GM23338 (cell line): ENCODE data around the gene CDH4. TPM values are rescaled to one million over a fixed set of nuclear protein-coding genes. Genes with fewer than 3 reads are reported as not detected.

Experiments
- ATAC-seq: fragments of 200-7000 bp; cut with Tn5 transposase; 3 replicates; pipeline ENCODE4 v1.9.1; 2020
- DNase-seq: peaks from one replicate; pipeline ENCODE4 v3.0.0-alpha.2; 2015; ENCODE audit warnings: low spot score
- H2AFZ ChIP-seq: fragments of 200-600 bp; sonication (generic); 2 replicates; pipeline ENCODE4 v1.8.0; 2016; ENCODE audit warnings: antibody characterized with exemption, mild to moderate bottlenecking, moderate library complexity
- H3F3A ChIP-seq: fragments of 200-600 bp; sonication (generic); replicated peaks from 2 replicates; pipeline ENCODE4 v1.8.0; 2017; ENCODE audit warnings: antibody characterized with exemption, mixed run types, low read depth
- H3K27ac ChIP-seq: fragments of 200-600 bp; sonication (generic); 2 replicates; pipeline ENCODE4 v1.6.1; 2016; ENCODE audit warnings: low read depth
- H3K27me3 ChIP-seq: fragments of 200-600 bp; sonication (generic); 2 replicates; pipeline ENCODE4 v1.8.0; 2016; ENCODE audit warnings: mild to moderate bottlenecking, mixed run types, moderate library complexity; ENCODE audit not compliant: insufficient read depth
- H3K36me3 ChIP-seq: fragments of 200-600 bp; sonication (generic); 2 replicates; pipeline ENCODE4 v1.8.0; 2016; ENCODE audit warnings: mild to moderate bottlenecking; ENCODE audit not compliant: insufficient read depth
- H3K4me1 ChIP-seq: fragments of 200-600 bp; sonication (generic); 2 replicates; pipeline ENCODE4 v1.8.0; 2016; ENCODE audit warnings: mild to moderate bottlenecking, moderate library complexity; ENCODE audit not compliant: insufficient read depth
- H3K4me2 ChIP-seq: fragments of 200-600 bp; sonication (generic); 2 replicates; pipeline ENCODE4 v1.7.1; 2017; ENCODE audit warnings: mixed run types
- H3K4me3 ChIP-seq: fragments of 200-600 bp; sonication (generic); 2 replicates; pipeline ENCODE4 v1.6.1; 2016; ENCODE audit warnings: mixed run types
- H3K79me2 ChIP-seq: fragments of 200-600 bp; sonication (generic); replicated peaks from 2 replicates; pipeline ENCODE4 v1.8.0; 2017; ENCODE audit warnings: mild to moderate bottlenecking; ENCODE audit not compliant: insufficient read depth
- H3K9me2 ChIP-seq: fragments of 200-600 bp; sonication (generic); 2 replicates; pipeline ENCODE4 v1.8.0; 2017; ENCODE audit not compliant: insufficient read depth
- H4K20me1 ChIP-seq: fragments of 200-600 bp; sonication (generic); replicated peaks from 2 replicates; pipeline ENCODE4 v1.8.0; 2017; ENCODE audit warnings: mild to moderate bottlenecking; ENCODE audit not compliant: insufficient read depth
- H3K27ac Mint-ChIP-seq: 2 replicates; pipeline ENCODE4 v1.8.0; 2020; ENCODE audit warnings: inconsistent platforms, mild to moderate bottlenecking, moderate library complexity, mixed read lengths
- H3K27me3 Mint-ChIP-seq: 3 replicates; pipeline ENCODE4 v1.8.0; 2022; ENCODE audit warnings: low read depth, mild to moderate bottlenecking, moderate library complexity, mixed read lengths, inconsistent platforms; ENCODE audit not compliant: insufficient read depth, poor library complexity
- H3K36me3 Mint-ChIP-seq: 3 replicates; pipeline ENCODE4 v1.8.0; 2021; ENCODE audit warnings: low read depth, mild to moderate bottlenecking, inconsistent platforms, moderate library complexity, mixed read lengths
- H3K4me1 Mint-ChIP-seq: 3 replicates; pipeline ENCODE4 v1.8.0; 2020; ENCODE audit warnings: mild to moderate bottlenecking, inconsistent platforms, mixed read lengths
- H3K4me3 Mint-ChIP-seq: 3 replicates; pipeline ENCODE4 v1.8.0; 2021; ENCODE audit warnings: moderate library complexity, mild to moderate bottlenecking, inconsistent platforms, mixed read lengths
- H3K9me3 Mint-ChIP-seq: 3 replicates; pipeline ENCODE4 v1.8.0; 2020; ENCODE audit warnings: moderate library complexity, mild to moderate bottlenecking, inconsistent platforms, mixed read lengths
- CREB1 ChIP-seq: fragments of 250-450 bp; sonication (Bioruptor Pico); IDR thresholded peaks from 2 replicates; pipeline ENCODE4 v1.5.0; 2020; ENCODE audit warnings: low read depth, mild to moderate bottlenecking, moderate library complexity
- ETS1 ChIP-seq: IDR thresholded peaks from 2 replicates; pipeline ENCODE4 v1.6.1; 2016; ENCODE audit warnings: antibody characterized with exemption
- EZH2phosphoT487 ChIP-seq: fragments of 200-600 bp; sonication (generic); IDR thresholded peaks from one replicate; pipeline ENCODE4 v1.8.1; 2018; ENCODE audit warnings: antibody characterized with exemption; ENCODE audit not compliant: unreplicated experiment
- JUNB ChIP-seq: IDR thresholded peaks from one replicate; pipeline ENCODE4 v1.6.1; 2016; ENCODE audit warnings: antibody characterized with exemption; ENCODE audit not compliant: unreplicated experiment
- NANOG ChIP-seq: IDR thresholded peaks from 2 replicates; pipeline ENCODE4 v1.6.1; 2016; ENCODE audit warnings: antibody characterized with exemption, borderline replicate concordance
- POLR2AphosphoS5 ChIP-seq: IDR thresholded peaks from 2 replicates; pipeline ENCODE4 v1.6.1; 2016; ENCODE audit warnings: antibody characterized with exemption, low read depth
- REST ChIP-seq: IDR thresholded peaks from one replicate; pipeline ENCODE4 v1.6.1; 2018; ENCODE audit warnings: antibody characterized with exemption; ENCODE audit not compliant: unreplicated experiment
- STAT1 ChIP-seq: IDR thresholded peaks from one replicate; pipeline ENCODE4 v1.6.1; 2016; ENCODE audit warnings: antibody characterized with exemption; ENCODE audit not compliant: unreplicated experiment
- ZNF114 ChIP-seq: fragments of 250-450 bp; sonication (Bioruptor Pico); IDR thresholded peaks from 2 replicates; pipeline ENCODE4 v1.5.0; 2020; ENCODE audit warnings: mild to moderate bottlenecking, moderate library complexity
- ZNF462 ChIP-seq: fragments of 250-450 bp; sonication (Bioruptor Pico); IDR thresholded peaks from 2 replicates; pipeline ENCODE4 v1.5.0; 2020; ENCODE audit warnings: mild to moderate bottlenecking, moderate library complexity
- polyA plus RNA-seq: library from polyadenylated mRNA; unstranded; fragments of >200 nt; fragmentation: Nextera tagmentation; extraction: Ambion mirVana; gene quantifications from 2 replicates; pipeline ENCODE4 v1.2.1, GENCODE V29; 2016
- total RNA-seq: library from RNA; depleted of rRNA; stranded (reverse); fragments of >200 nt; shearing (Covaris generic); gene quantifications from 2 replicates; pipeline ENCODE4 v1.2.3, GENCODE V29; 2014

The CDH4 gene
- total and polyA plus RNA-seq, 2 experiments from 2014 or later: 1.2 to 4.2 TPM

- TF ChIP-seq EZH2phosphoT487: no peak
- TF ChIP-seq ETS1: no peak
- TF ChIP-seq STAT1: no peak
These were observed 537.3 kb downstream of the CDH4 start (continued) for GRCh38 chr20:61789329-61789728.

- Histone ChIP-seq H3K9me2 (no peaks in the 10 kb centered on the region), H3F3A (no peaks in the 10 kb centered on the region), H3K79me2 (no peaks in the 10 kb centered on the region), H2AFZ (no peak overlapping the region), H3K4me2 (no peak overlapping the region), H3K4me1 (no peaks in the 10 kb centered on the region), H3K27me3 (no peaks in the 10 kb centered on the region), H3K27ac (no peak overlapping the region), H3K4me3 (no peak overlapping the region), H4K20me1 (no peaks in the 10 kb centered on the region), H3K36me3 (no peaks in the 10 kb centered on the region; the same call in 1 of the 2 replicates)
- TF ChIP-seq EZH2phosphoT487 (no peak), STAT1 (no peak), JUNB (no peak), CREB1 (CRISPR knock-in tag) (no peak), NANOG (no peak), ZNF114 (CRISPR knock-in tag) (no peak), REST (no peak), POLR2AphosphoS5 (no peak), ZNF462 (CRISPR knock-in tag) (no peak), ETS1 (no peak)
- Mint-ChIP-seq H3K4me1 (no peaks in the 10 kb centered on the region; the same call in 2 of the 3 replicates), H3K36me3 (no peaks in the 10 kb centered on the region; the same call in 2 of the 3 replicates), H3K27ac (no peak overlapping the region), H3K27me3 (peaks cover 29% of the 10 kb centered on the region), H3K9me3 (peaks cover 4% of the 10 kb centered on the region; the same call in 2 of the 3 replicates), H3K4me3 (no peak overlapping the region)
- ATAC-seq (no peak), DNase-seq (no peak)
These were observed 538.2 kb downstream of the CDH4 start for GRCh38 chr20:61790116-61790827.
